Gastrocnemius medialis (tissue), 4 donors: ENCODE data around the gene SAMD4A. TPM values are rescaled to one million over a fixed set of nuclear protein-coding genes. Genes with fewer than 3 reads are reported as not detected.

ENCODE experiments used
- ATAC-seq, 2 donors: fragments of 150-250 bp; one replicate each; pipeline ENCODE4 v1.9.1; 2016
- DNase-seq, 2 donors: peaks; one replicate each; pipeline ENCODE4 v3.0.0-alpha.2; 2019
- H3K27ac ChIP-seq, 4 donors: fragments of 200-600 bp; sonication (generic); 1 replicate in 1 of 4; 2 replicates in 3 of 4; pipeline ENCODE4 v1.5.1; 2016 to 2018; ENCODE audit warnings: mild to moderate bottlenecking in 2 of 4, moderate library complexity in 1 of 4
- H3K27me3 ChIP-seq, 3 donors: fragments of 200-600 bp; sonication (generic) in 2 of 3; 1 replicate in 1 of 3; 2 replicates in 2 of 3; pipeline versions ENCODE4 v1.5.1 to v1.6.0; 2016 to 2019; ENCODE audit warnings: mild to moderate bottlenecking in 1 of 3, moderate library complexity in 1 of 3
- H3K36me3 ChIP-seq, 2 donors: fragments of 200-600 bp; sonication (generic) in 1 of 2; one replicate each; pipeline ENCODE4 v1.5.1; 2017 to 2018
- H3K4me1 ChIP-seq, 2 donors: fragments of 200-600 bp; sonication (generic) in 1 of 2; one replicate each; pipeline ENCODE4 v1.5.1; 2016 to 2017; ENCODE audit warnings: mild to moderate bottlenecking in 2 of 2
- H3K4me3 ChIP-seq, 4 donors: fragments of 200-600 bp; sonication (generic) in 3 of 4; 1 replicate in 1 of 4; 2 replicates in 3 of 4; pipeline ENCODE4 v1.5.1; 2016 to 2019; ENCODE audit warnings: mild to moderate bottlenecking in 2 of 4
- H3K9me3 ChIP-seq, 3 donors: fragments of 200-600 bp; sonication (generic) in 2 of 3; 1 replicate in 1 of 3; 2 replicates in 2 of 3; pipeline ENCODE4 v1.5.1; 2016 to 2019
- CTCF ChIP-seq, 5 experiments: fragments of 450-650 bp in 3 of 5; fragments of 200-600 bp in 2 of 5; sonication (generic) in 2 of 5; IDR thresholded peaks in 4 of 5; conservative IDR thresholded peaks in 1 of 5; 1 replicate in 4 of 5; 2 replicates in 1 of 5; pipeline ENCODE4 v1.5.1; 2016 to 2019; ENCODE audit warnings: antibody characterized with exemption in 5 of 5, mild to moderate bottlenecking in 3 of 5, moderate library complexity in 3 of 5
- POLR2A ChIP-seq, 2 donors: fragments of 450-650 bp; IDR thresholded peaks; one replicate each; pipeline ENCODE4 v1.6.1; 2017; ENCODE audit warnings: antibody characterized with exemption in 2 of 2, mild to moderate bottlenecking in 2 of 2, moderate library complexity in 2 of 2
- in situ Hi-C, 4 donors: fragments of 200-750 bp; cut with MboI; loops; one replicate each; pipeline versions ENCODE4 v1.15.0 to v1.8.0; 2017; ENCODE audit warnings: low sequenced_read_pairs in 4 of 4
- intact Hi-C: fragments of 100-400 bp; cut with DNase I; formaldehyde crosslinking; loops from one replicate; pipeline ENCODE4 v1.15.1; 2023; ENCODE audit warnings: low total_unique reads
- total RNA-seq, 4 donors: library from RNA; depleted of rRNA; stranded (reverse); fragments of >200 nt; gene quantifications; one replicate each; pipeline versions ENCODE4 v1.1.0 to v1.2.3, GENCODE V29; 2016

SAMD4A gene
- total RNA-seq, 4 donors from 2014 or later, result 26.4 to 48.0 (median 42.2) TPM

- ATAC-seq (peak; percentile 17 to 35), DNase-seq (peak in 1 of 2 donors; percentile 65)
- intact Hi-C loops, result loop anchor here (10.0 kb wide), 1 partner anchor 577 kb away; the partner anchor contains the start of gene FBXO34
- H3K4me1 ChIP-seq, result peaks cover 74 to 82% of the 10 kb centered on the region in 2 donors
- H3K9me3 ChIP-seq, result no peaks in the 10 kb centered on the region
- TF ChIP-seq POLR2A (IDR thresholded peaks at IDR 0.05) (no peak), CTCF (IDR thresholded peaks at IDR 0.05 in 4 of 5, conservative IDR thresholded peaks at IDR 0.05 in 1 of 5) (no peak)
- no peaks in the 10 kb centered on the region for H3K27me3 ChIP-seq
- no peaks in the 10 kb centered on the region for H3K36me3 ChIP-seq
- H3K4me3 ChIP-seq, result no peak overlapping the region
- peak overlapping the region; percentile 86 to 99 (median 90) for H3K27ac ChIP-seq
- in situ Hi-C loops, result loop anchor here in 2 of 4 donors (10.0 kb wide), 1 partner anchor 77 kb away; no protein-coding TSS in a partner anchor
Measured at GRCh38 chr14:54697803-54698202, 130.9 kb downstream of the SAMD4A start.

DNA sequence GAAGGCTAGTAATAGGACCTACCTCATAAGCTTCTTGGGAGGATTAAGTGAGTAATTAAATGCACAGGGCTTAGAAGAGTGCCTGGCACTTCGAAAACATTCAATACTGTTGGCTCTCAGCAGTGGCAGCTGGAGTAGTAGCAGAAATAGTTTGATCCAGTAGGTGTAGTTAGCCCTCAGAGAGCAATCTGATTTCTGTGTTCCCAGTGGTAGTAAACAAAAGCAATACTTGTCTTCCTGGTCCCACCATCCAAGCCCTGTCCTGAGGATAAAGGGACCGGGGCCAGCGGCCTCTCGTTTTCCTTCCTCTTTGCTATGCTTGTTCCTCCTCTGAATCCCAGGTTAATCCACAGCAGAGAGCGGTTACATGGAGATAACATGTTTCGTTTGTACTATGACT, 131.6 kb downstream of the SAMD4A start:
- in situ Hi-C loops, result loop anchor here in 2 of 4 donors (10.0 kb wide), 1 partner anchor 76 kb away; no protein-coding TSS in a partner anchor
- peak overlapping the region; percentile 0 to 36 (median 34) for H3K4me3 ChIP-seq
- intact Hi-C loops, result loop anchor here (10.0 kb wide), 1 partner anchor 576 kb away; the partner anchor contains the start of gene FBXO34

GRCh38 chr14:54698966-54699530, 132.1 kb downstream of the SAMD4A start:
- in situ Hi-C loops (loop anchor here in 2 of 4 donors (10.0 kb wide), 1 partner anchor 76 kb away; no protein-coding TSS in a partner anchor), intact Hi-C loops (loop anchor here (10.0 kb wide), 1 partner anchor 576 kb away; the partner anchor contains the start of gene FBXO34)
- H3K4me1 ChIP-seq, result peaks cover 87 to 93% of the 10 kb centered on the region in 2 donors
- TF ChIP-seq POLR2A (IDR thresholded peaks at IDR 0.05) (peak; percentile 76 to 81), CTCF (IDR thresholded peaks at IDR 0.05 in 4 of 5, conservative IDR thresholded peaks at IDR 0.05 in 1 of 5) (no peak)
- no peaks in the 10 kb centered on the region for H3K9me3 ChIP-seq
- no peaks in the 10 kb centered on the region for H3K27me3 ChIP-seq
- ATAC-seq (peak; percentile 84 to 85), DNase-seq (peak; percentile 84 to 91)
- H3K4me3 ChIP-seq, result peak overlapping the region; percentile 0 to 36 (median 34)
- H3K27ac ChIP-seq, result peak overlapping the region; percentile 86 to 99 (median 90)
- H3K36me3 ChIP-seq, result no peaks in the 10 kb centered on the region

More for the DNA sequence above, 131.6 kb downstream of the SAMD4A start:
- no peaks in the 10 kb centered on the region for H3K9me3 ChIP-seq
- H3K27me3 ChIP-seq, result no peaks in the 10 kb centered on the region
- H3K27ac ChIP-seq, result peak overlapping the region; percentile 86 to 99 (median 90)
- peaks cover 81 to 89% of the 10 kb centered on the region in 2 donors for H3K4me1 ChIP-seq
- peak in 1 of 5 experiments; percentile 21 for TF ChIP-seq CTCF (IDR thresholded peaks at IDR 0.05 in 4 of 5, conservative IDR thresholded peaks at IDR 0.05 in 1 of 5)
- TF ChIP-seq POLR2A (IDR thresholded peaks at IDR 0.05), result no peak
- no peaks in the 10 kb centered on the region for H3K36me3 ChIP-seq
- DNase-seq (no peak), ATAC-seq (peak; percentile 49 to 72)

DNA sequence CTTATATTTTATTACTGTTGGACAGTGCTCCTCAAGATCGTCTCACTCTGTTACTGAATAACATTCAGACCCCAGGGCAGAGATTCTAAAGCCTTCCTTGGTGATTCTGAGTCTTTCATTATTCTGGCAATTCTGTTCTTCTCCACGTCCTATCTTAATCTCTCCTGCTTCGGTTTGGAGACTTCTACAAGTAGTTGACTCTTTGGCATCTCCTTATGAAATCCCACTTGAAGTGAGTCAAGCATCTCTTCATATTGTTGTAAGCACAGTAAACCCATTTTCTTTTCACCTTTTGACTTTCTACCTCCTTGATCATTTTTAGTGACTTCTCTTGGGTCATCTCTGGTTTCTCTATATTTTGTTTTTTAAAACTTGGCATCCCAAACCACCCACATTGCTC, 132.8 kb downstream of the SAMD4A start:
- in situ Hi-C loops, result loop anchor here in 2 of 4 donors (10.0 kb wide), 1 partner anchor 75 kb away; no protein-coding TSS in a partner anchor
- no peak for ATAC-seq

More for the DNA sequence above, 132.8 kb downstream of the SAMD4A start:
- intact Hi-C loops, result loop anchor here (10.0 kb wide), 1 partner anchor 575 kb away; the partner anchor contains the start of gene FBXO34
- Histone ChIP-seq H3K27ac (peak overlapping the region; percentile 86 to 99 (median 90)), H3K4me3 (no peak overlapping the region), H3K4me1 (peaks cover 89 to 96% of the 10 kb centered on the region in 2 donors), H3K27me3 (no peaks in the 10 kb centered on the region), H3K36me3 (no peaks in the 10 kb centered on the region), H3K9me3 (no peaks in the 10 kb centered on the region)
- DNase-seq, result no peak
- TF ChIP-seq POLR2A (IDR thresholded peaks at IDR 0.05), result no peak
- no peak for TF ChIP-seq CTCF (IDR thresholded peaks at IDR 0.05 in 4 of 5, conservative IDR thresholded peaks at IDR 0.05 in 1 of 5)
